Measurements from ENCODE around the gene KCNJ15.

GRCh38 chr21:38349977-38350376 is 93.2 kb downstream of the KCNJ15 start:
- TF ChIP-seq POLR2A (IDR thresholded peaks at IDR 0.05) (no peak), CTCF (IDR thresholded peaks at IDR 0.05) (no peak), EP300 (IDR thresholded peaks at IDR 0.05; ENCODE audit: low read depth) (no peak)

All from transverse colon (tissue), 3 donors.